Posterior vena cava (tissue), 2 donors: Measurements from ENCODE around the gene CCDC158. TPM values are rescaled to one million over a fixed set of nuclear protein-coding genes. Genes with fewer than 3 reads are reported as not detected.
"Not testable (repeated sequence)": the region's sequence is repeated elsewhere in the genome, so short reads cannot be mapped to it uniquely, and the experiment has no call there.

Experiments used
- DNase-seq: peaks from one replicate; pipeline ENCODE4 v3.0.0-alpha.2; 2020; ENCODE audit warnings: low spot score
- intact Hi-C, 2 donors: fragments of 100-400 bp; cut with DNase I; formaldehyde crosslinking; loops; one replicate each; pipeline versions ENCODE4 v1.14.1 to v1.14.2; 2022 to 2023
- total RNA-seq, 2 donors: library from RNA; stranded (reverse); fragmentation: NEBNext Ultra II Directional; extraction: Animal tissue kit (Norgen Biotek cat#: 25700); gene quantifications; one replicate each; pipeline ENCODE4 v1.2.1, GENCODE V29; 2021
- donor health status: DM: yes; HTN: yes; CAD: no.
- donor health status: DM: yes; HTN: yes; CAD: no.

The CCDC158 gene
- total RNA-seq, 2 donors from 2014 or later = 2.0 to 2.3 TPM

DNA sequence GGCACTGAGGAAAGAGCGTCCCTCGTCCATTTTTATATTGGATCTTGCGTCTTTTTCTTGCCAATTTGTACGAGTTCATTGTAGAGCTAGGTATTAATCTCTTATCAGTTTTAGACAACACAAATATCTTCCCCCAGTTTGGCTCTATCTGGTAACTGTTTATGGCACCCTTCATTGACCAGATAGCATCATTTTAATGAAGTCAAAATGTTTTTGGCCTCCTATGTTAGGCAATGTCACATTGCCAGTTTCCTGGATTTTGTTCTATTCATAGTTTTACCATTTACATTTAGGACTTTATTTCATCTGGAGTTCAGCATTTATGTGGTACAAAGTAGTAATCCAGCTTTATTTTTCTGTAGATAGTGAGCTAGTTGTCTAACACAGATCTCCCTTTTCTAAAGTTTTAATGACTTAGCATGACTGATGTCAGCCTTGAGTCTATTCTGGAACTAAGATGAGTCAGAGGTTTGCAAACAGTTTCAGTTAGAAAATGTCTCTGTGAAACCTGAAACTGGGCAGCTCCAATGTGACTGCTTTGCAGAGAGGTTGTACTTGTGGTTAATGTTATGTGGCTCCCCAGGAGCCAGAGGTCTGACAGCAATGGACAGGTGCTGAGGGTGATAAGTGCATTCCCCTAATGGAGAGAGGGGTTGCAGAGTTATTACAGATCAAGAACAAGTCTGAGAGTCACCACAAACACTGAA lies 119.7 kb downstream of the CCDC158 start:
- no peak for DNase-seq

DNA sequence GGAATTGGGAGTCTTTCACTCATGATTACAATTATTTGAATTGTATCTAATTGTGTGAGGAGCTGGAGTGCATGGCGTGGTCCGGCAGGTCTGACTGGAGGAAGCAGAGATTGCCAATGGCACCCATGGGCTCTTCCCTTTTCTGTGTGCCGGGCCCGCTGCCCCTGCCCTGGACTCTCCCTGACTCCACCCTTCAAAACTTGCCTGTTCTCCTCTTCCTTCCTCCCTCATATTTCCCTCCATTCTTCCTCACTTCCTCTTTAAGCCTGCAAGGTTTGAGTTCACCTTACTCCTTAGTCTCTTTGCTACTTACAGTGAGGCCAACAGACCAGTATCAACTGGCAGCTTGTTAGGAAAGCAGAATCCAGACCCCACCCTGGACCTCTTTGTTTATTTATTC lies 120.9 kb downstream of the CCDC158 start:
- DNase-seq = no peak
- intact Hi-C loops = loop anchor here (10.0 kb wide), 2 partner anchors 105 to 115 kb away; no protein-coding TSS in a partner anchor

More for the DNA sequence above, 119.7 kb downstream of the CCDC158 start:
- intact Hi-C loops = loop anchor here (10.0 kb wide), 2 partner anchors 106 to 114 kb away; no protein-coding TSS in a partner anchor

DNA sequence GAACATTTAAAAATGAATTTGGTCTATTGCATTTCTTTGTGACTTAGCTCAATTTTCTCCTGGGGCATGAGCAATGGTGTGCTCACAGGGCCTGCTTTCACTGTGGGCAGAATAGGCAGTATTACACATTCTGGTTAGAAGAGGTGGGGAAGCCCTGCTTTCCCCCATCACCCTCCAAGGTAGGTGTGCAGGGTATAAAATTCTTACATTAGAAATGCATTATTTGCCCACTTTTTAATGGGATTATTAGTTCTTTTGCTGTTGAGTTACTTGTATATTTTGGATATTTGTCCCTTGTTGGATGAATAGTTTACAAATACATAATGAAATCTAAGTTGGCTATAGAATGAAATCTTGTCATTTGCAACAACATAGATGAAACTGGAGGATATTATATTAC lies 122.7 kb downstream of the CCDC158 start:
- intact Hi-C loops = no loop called here

DNA sequence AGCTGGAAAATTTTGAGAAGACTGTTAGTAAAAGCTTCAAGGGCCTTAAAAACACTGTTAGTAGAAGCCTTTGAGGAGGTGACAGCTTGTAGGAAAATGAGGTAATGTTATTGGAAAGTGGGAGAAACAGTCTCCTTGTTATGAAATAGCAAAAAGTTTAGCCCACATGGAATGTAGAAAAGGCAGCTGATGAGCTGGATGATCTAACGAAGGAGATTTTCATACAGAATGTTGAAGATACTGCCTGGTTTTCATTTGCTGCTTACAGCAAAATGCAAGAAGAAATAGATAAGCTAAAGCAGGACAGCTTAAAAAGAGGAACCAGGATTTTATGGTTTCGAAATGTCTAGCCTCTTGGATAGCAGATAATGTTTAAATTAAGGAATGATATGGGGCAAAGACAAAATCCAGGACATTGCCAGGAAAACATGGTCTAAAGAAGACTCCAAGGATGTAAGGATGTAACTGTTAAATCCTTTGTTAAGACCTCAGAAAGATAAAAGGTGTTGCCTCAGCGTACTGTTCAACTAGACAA lies 124.6 kb downstream of the CCDC158 start:
- intact Hi-C loops = no loop called here
- no peak for DNase-seq

More for the DNA sequence above, 122.7 kb downstream of the CCDC158 start:
- no peak for DNase-seq

DNA sequence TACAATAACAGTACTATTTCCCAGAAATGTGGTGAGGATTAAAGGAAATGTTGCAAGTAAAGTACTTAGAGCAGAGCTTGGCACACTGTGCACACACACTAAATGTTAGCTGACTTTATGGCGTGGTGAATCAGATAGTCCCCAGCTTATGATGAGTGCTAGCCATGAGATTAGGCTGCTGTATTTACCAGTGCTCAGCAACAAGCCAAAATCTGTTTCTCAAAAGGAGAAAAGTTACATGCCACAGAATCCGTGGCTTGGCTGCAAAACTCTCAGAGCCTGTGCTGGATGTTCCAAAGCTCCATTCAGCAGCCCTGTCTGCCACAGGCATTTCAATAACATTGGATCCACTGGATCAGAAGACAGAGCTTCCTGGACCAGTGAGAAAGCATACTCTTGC lies 127.2 kb downstream of the CCDC158 start:
- DNase-seq = no peak
- intact Hi-C loops = no loop called here

DNA sequence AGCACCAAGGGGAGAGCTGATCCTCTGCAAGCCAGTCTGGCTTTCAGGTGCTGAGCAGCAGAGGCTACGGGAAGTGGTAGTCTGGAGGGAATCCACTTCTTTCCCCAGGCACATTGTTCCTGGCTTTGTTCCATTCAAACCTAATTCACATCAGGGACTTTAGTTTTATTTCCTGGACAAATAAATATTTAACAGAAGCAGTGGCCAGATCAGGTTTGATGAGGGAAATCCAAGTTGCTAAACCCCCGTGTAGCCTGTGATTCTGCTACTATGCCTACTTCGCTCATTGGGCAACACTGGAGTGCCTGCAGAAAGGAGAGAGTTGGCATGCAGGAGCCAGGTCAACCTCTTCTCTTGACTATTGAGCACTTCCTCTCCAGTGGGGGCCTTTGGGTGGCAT lies 128.2 kb downstream of the CCDC158 start:
- intact Hi-C loops = no loop called here
- DNase-seq = no peak

DNA sequence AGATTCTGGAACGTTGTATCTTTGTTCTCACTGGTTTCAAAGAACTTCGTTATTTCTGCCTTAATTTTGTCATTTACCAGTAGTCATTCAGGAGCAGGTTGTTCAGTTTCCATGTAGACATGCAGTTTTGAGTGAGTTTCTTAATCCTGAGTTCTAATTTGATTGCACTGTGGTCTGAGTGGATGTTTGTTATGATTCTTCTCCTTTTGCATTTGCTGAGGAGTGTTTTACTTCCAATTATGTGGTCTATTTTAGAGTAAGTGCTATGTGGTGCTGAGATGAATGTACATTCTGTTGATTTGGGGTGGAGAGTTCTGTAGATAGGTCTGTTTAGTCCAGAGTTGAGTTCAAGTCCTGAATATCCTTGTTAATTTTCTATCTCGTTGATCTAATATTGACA lies 133.1 kb downstream of the CCDC158 start:
- intact Hi-C loops, DNase-seq: not testable (repeated sequence)

DNA sequence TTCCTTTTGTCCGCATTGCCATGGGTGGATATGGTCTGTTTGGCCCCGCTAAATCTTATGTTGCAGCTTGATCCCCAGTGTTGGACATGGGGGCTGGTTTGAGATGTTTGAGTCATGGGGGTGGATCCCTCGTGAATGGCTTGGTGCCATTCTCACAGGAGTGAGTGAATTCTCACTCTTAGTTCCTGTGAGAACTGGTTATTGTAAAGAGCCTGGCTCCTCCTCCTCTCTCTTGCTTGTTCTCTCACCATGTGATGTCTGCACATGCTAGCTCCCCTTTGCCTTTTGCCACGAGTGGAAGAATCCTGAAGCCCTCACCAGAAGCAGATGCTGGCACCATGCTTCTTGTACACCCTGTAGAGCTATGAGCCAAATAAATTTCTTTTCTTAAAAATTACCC lies 137.0 kb downstream of the CCDC158 start:
- no peak for DNase-seq
- intact Hi-C loops = no loop called here

DNA sequence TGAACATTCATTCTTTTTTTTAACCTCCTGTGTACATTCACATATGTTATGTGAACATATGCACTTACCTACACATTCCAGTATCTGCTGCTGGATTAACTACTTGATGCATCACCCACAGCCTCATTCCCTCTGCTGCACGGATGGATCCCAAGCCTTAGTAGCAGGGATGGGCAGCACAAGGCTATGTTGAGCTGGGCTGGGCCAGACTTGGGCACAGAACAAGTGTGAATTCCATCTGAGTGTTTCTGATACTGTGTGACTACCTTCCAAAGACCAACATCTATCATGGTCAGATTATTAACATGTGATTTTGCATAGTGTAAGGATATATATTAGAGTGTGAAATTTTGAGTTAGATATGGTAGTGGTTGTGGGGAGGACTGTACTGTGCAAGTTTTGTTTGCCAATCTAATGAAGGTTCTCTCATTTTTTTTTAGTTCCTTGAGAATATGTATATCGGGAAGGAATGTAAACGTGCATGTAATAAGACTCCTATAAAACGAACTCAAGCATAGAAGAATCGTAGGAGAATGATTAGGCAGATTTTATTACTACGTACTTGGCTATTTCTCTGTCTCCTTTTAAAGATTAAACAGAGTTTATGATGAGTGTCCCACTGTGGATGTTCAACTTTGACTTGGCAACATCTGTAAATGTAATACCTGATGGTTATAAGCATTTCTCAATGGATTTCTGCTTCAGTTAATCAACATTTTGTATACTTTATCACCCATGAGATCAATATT lies 137.8 kb downstream of the CCDC158 start:
- DNase-seq = no peak

DNA sequence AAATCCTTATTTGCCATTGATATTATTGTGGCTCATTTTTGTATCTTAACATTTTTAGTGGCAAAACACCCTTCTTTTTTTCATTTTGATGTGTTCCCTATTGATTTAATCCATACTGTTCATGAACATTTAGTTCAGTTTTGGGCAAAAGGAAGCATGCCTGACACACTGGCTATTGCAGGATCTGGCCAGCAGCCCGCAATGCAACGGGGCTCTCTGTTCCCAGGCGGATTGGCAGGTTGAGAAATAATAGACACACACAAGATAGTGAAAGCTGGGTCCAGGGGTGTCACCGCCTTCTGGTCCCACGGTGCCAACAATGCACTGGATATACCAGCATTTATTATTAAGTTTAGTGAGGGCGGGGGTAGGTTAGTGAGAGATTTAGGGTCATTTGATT lies 139.3 kb downstream of the CCDC158 start:
- intact Hi-C loops, DNase-seq: not testable (repeated sequence)

More for the DNA sequence above, 137.8 kb downstream of the CCDC158 start:
- intact Hi-C loops = no loop called here

DNA sequence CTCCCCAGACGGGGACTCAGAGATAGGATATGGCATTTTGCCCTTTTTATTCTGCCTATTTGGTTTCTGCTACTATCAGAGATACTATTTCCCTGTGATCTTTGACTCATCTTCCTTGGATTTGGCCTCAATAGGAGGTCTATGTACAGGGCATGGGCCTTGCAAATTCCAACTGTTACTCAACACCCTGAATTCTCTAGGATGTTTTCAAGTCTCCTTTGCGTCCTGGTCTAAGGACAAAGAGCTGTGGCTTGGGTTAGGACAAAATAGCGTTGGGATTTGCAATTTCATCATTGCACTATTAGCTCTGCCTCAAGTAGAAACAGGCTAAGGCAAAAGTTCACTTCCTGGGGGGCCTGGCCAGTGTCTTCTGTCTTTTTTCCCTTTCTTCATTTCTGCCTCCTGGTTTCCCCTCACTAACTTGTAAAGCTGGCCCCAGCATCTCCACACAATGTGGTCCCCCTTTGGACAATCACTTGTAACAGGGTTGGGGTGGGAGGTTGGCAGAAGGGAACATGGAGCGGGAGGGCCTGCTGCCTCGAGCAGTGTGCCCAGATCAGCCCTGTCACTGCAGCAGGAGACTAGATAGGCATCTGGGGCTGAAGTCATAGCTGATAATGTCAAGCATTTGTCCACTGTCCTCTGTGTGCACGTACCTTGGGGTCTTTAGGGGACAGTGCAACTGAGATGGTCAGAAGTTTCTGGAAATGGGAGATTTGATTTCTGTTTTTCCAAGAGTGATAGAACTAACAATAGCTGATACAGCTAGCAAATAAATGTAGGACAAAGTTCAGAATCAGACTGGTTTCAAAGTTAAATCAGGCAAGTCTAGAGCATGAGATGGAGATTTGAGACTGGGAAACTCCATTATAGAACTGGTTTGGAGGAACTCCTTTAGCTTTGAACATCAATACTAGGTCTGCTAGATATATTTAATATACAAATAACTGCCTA lies 140.2 kb downstream of the CCDC158 start:
- intact Hi-C loops = no loop called here
- no peak for DNase-seq

DNA sequence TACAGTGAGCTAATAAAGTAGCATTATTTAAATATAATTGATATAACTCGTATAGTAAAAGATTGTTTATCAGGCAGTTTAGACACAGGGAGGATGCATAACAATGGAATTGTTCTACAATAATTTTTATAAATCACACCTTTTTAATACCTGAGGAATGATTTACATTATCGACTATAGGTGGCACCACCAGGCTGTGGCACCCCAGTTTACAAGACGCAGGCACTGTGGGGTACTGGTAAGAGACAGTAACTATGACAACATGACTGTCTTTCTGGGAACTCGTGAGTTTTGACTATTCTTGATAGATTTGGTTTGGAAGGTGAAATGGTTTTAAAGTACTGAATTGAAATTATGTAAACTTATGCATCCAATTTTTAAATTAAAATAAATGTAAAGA lies 141.5 kb downstream of the CCDC158 start:
- no peak for DNase-seq
- intact Hi-C loops = no loop called here

DNA sequence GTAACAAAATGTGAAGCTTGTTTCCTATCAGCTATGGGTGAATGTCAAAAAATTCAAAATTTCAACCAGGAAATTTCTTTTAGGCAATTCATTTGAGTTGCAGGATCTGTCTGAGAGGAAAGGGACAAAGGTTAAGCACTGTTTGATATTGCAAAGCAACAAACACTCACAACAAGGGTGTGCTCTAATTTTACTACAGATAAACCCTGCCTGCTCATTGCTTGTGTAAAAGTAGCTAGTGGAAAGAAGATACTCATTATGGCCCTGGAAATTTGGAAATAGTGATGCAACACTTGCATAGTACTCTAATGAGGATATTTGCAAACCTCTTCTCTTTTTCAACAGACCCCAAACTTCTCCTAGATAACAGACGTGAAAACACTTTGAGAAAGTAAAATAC lies 142.4 kb downstream of the CCDC158 start:
- no peak for DNase-seq
- intact Hi-C loops = no loop called here

DNA sequence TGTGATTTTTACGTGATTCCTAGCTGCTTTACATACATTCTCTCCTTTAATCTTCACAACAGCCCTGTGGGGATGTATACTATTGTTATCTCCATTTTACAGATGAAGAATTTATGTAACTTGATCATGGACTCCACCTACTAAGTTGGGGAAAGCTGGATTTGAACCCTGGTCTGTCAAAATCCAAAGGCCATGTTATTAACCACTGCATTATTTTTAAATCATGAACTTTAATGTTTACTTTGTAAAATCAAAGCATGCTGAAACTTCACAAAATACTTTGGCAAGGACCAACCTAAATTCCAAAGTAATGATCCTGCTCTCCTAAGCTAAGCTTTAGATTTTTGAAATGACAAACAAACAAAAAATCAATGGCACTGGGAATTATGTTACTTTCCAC lies 143.3 kb downstream of the CCDC158 start:
- no peak for DNase-seq
- intact Hi-C loops = no loop called here

DNA sequence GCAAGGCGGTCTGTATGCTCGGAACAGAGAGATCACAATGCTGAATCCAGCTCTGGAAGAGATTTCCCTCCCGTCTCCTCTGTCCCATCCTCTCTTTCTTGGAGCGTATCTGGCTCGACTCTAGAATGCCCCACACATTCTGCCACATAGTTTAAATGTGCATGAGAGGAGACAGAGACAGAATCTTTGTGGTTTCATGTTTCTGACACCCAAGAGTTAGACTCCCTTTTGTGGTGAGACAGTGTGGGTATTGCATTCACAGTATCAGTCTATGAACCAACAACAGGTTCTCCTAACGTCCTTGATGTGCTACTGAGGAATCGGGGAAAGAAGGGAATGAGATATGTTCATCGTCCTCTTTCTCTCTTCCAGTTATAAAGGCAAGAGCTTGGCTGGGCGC lies 144.1 kb downstream of the CCDC158 start:
- intact Hi-C loops = no loop called here
- DNase-seq = no peak

DNA sequence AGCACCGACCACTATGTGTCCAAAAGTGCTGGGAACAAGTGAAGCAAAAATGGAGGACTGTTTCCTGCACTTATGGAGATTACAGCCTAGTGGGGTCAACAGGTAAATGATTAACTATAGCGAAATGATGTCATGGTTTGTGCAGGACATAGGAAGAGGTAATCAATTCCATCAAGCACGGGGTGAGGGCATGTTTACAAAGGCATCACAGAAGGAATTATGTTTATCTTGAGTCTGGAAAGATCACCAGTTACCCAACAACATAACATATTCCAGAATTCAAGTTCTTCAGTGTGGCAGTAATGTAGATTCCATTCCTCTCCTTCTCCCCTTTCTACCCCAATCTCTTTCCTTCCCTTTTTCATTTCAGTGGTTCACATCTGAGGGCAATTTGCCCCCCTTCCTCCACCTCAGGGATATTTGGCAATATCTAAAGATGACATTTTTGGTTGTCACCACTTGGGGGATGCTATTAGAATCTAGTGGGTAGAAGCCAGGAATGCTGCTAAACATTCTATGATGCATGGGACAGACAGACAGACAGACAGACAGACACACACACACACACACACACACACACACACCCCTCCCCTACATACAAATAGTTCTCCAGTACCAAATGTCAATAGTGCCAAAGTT lies 145.3 kb downstream of the CCDC158 start:
- intact Hi-C loops = no loop called here

DNA sequence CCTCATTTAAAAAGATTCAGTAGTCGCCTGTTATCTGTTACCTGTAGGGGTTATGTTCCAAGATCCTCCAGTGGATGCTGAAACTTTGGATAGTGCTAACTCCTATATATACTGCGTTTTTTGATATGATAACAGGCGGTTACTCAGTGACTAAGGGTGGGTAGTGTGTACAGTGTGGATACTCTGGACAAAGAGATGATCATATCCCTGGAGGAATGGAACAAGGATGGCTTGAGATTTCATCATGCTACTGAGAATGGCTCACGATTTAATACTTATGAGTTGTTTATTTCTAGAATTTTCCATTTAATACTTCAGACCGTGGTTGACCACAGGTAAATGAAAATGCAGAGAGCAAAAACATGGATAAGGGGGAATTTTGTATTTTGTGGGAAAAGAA lies 147.9 kb downstream of the CCDC158 start:
- intact Hi-C loops = no loop called here
- DNase-seq = no peak

More for the DNA sequence above, 145.3 kb downstream of the CCDC158 start:
- DNase-seq = no peak

DNA sequence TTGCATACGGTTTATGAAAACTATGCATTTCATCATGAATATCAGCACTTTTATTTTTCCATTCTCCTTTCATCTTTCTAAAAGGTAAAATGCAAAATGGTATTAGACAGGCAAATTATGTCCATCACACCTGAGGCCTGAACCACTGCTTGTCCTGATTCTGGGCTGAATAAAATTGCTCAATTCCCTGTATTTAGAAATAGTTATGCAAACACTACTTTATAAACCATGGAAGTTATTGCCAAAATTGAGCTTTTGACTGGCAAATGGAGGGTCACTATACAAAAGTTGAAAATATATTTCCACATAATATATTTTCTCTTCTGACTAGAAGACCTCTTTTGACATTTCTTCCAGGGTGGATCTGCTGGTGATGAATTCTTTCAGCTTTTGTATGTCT lies 148.4 kb downstream of the CCDC158 start:
- intact Hi-C loops = no loop called here
- DNase-seq = no peak

DNA sequence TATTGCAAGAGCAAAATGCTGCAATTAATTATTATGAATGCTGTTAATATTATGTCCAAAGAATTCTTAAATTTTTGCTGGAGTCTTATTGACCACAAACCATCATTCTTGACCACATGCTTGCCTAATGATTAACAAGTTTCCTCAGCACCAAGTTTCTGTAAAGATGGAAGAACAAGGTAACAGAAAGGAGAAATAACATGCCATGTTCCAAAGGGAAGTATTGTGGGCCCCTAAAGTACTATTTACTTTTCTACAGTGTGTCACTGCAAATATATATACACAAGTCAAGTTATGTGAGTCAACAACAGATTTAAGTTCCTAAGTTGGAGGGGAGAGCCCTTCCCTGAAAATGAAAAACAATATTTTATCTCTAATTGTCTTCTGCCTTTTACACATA lies 148.9 kb downstream of the CCDC158 start:
- intact Hi-C loops = no loop called here
- no peak for DNase-seq
